ENCODE results near the gene CLSTN2. TPM values are rescaled to one million over a fixed set of nuclear protein-coding genes. Genes with fewer than 3 reads are reported as not detected.

Gene CLSTN2
- polyA plus RNA-seq, 3 donors, result not detected

GRCh38 chr3:140580746-140581145 lies 645.8 kb downstream of the CLSTN2 start:
- Mint-ChIP-seq H3K4me3 (no peak overlapping the region), H3K36me3 (no peaks in the 10 kb centered on the region), H3K27ac (no peak overlapping the region), H3K4me1 (no peaks in the 10 kb centered on the region), H3K27me3 (ENCODE audit: low read depth in 3 of 3) (peaks cover 2 to 6% (median 4%) of the 10 kb centered on the region in 3 donors), H3K9me3 (peaks cover 0 to 7% (median 4%) of the 10 kb centered on the region in 7 donors)
- Histone ChIP-seq H3K27ac (ENCODE audit: low read depth in 1 of 2, low read length in 2 of 2) (no peak overlapping the region), H4K20me1 (ENCODE audit: insufficient read depth, low read length) (no peaks in the 10 kb centered on the region), H3K4me1 (ENCODE audit: control insufficient read depth in 1 of 2, insufficient read depth in 2 of 2, low read length in 2 of 2) (no peaks in the 10 kb centered on the region), H3K4me3 (replicated peaks in 1 of 3; ENCODE audit: low read depth in 2 of 3, low read length in 3 of 3) (no peak overlapping the region), H2AFZ (ENCODE audit: insufficient read depth, low read depth, low read length, poor library complexity, severe bottlenecking) (no peak overlapping the region), H3K36me3 (replicated peaks in 1 of 2; ENCODE audit: control insufficient read depth in 1 of 2, insufficient read depth in 2 of 2, low read length in 2 of 2) (no peaks in the 10 kb centered on the region), H3K4me2 (replicated peaks; ENCODE audit: extremely low read depth, low read length, poor library complexity, severe bottlenecking) (no peak overlapping the region), H3K9ac (ENCODE audit: insufficient read depth, low read length, poor library complexity, severe bottlenecking) (no peak overlapping the region), H3K79me2 (ENCODE audit: insufficient read depth, low read length) (no peaks in the 10 kb centered on the region), H3K9me3 (replicated peaks in 1 of 2; ENCODE audit: control insufficient read depth in 1 of 2, insufficient read depth in 1 of 2, low read length in 2 of 2) (no peaks in the 10 kb centered on the region), H3K27me3 (ENCODE audit: control insufficient read depth in 2 of 2, insufficient read depth in 2 of 2, low read length in 2 of 2) (no peaks in the 10 kb centered on the region)
- intact Hi-C loops (cut with micrococcal nuclease), result no loop called here
- DNase-seq, result no peak
- WGBS (ENCODE audit: insufficient coverage), result no CpG with 5 or more reads among the region's 1 CpG
- TF ChIP-seq CTCF (IDR thresholded peaks at IDR 0.05), result no peak

GRCh38 chr3:140584549-140584948 lies 649.6 kb downstream of the CLSTN2 start:
- intact Hi-C loops (cut with micrococcal nuclease), result no loop called here
- H3K27ac Mint-ChIP-seq, result no peak overlapping the region

More at GRCh38 chr3:140584549-140584948, 649.6 kb downstream of the CLSTN2 start:
- no peak overlapping the region for H3K27ac ChIP-seq (ENCODE audit: low read depth in 1 of 2, low read length in 2 of 2)
- H3K79me2 ChIP-seq (ENCODE audit: insufficient read depth, low read length), result no peaks in the 10 kb centered on the region
- no peak overlapping the region for H3K4me2 ChIP-seq (replicated peaks; ENCODE audit: extremely low read depth, low read length, poor library complexity, severe bottlenecking)
- no peaks in the 10 kb centered on the region for H3K27me3 ChIP-seq (ENCODE audit: control insufficient read depth in 2 of 2, insufficient read depth in 2 of 2, low read length in 2 of 2)
- H3K27me3 Mint-ChIP-seq (ENCODE audit: low read depth in 3 of 3), result peaks cover 1 to 5% (median 1%) of the 10 kb centered on the region in 3 donors
- H3K4me1 Mint-ChIP-seq, result no peaks in the 10 kb centered on the region
- H3K4me3 Mint-ChIP-seq, result no peak overlapping the region
- no peaks in the 10 kb centered on the region for H4K20me1 ChIP-seq (ENCODE audit: insufficient read depth, low read length)
- H3K4me1 ChIP-seq (ENCODE audit: control insufficient read depth in 1 of 2, insufficient read depth in 2 of 2, low read length in 2 of 2), result no peaks in the 10 kb centered on the region
- no peaks in the 10 kb centered on the region for H3K9me3 ChIP-seq (replicated peaks in 1 of 2; ENCODE audit: control insufficient read depth in 1 of 2, insufficient read depth in 1 of 2, low read length in 2 of 2)
- no peak for TF ChIP-seq CTCF (IDR thresholded peaks at IDR 0.05)
- no peak overlapping the region for H3K9ac ChIP-seq (ENCODE audit: insufficient read depth, low read length, poor library complexity, severe bottlenecking)
- H2AFZ ChIP-seq (ENCODE audit: insufficient read depth, low read depth, low read length, poor library complexity, severe bottlenecking), result no peak overlapping the region
- H3K36me3 Mint-ChIP-seq, result no peaks in the 10 kb centered on the region
- H3K9me3 Mint-ChIP-seq, result peaks cover 0 to 6% (median under 1%) of the 10 kb centered on the region in 7 donors
- no peak overlapping the region for H3K4me3 ChIP-seq (replicated peaks in 1 of 3; ENCODE audit: low read depth in 2 of 3, low read length in 3 of 3)
- no CpG with 5 or more reads among the region's 1 CpG for WGBS (ENCODE audit: insufficient coverage)
- DNase-seq, result no peak
- H3K36me3 ChIP-seq (replicated peaks in 1 of 2; ENCODE audit: control insufficient read depth in 1 of 2, insufficient read depth in 2 of 2, low read length in 2 of 2), result no peaks in the 10 kb centered on the region
